D721Med (cell line): ENCODE data around the gene SPATA6L.

Source experiments
- DNase-seq: peaks from one replicate; pipeline ENCODE4 v3.0.0; 2011; ENCODE audit warnings: low spot score; ENCODE audit not compliant: insufficient read length
- FAIRE-seq: peaks from 2 replicates; lab custom pipeline; 2011; peaks lifted over from hg19 to GRCh38; lab: Jason Lieb, UNC
- TF ChIP-seq, protein P1 (sequence below): IDR thresholded peaks from 2 replicates; pipeline ENCODE4 v1.5.1; 2012; ENCODE audit warnings: mild to moderate bottlenecking, control low read depth; ENCODE audit not compliant: insufficient read depth; ENCODE audit errors: missing control alignments

Gene SPATA6L

DNA sequence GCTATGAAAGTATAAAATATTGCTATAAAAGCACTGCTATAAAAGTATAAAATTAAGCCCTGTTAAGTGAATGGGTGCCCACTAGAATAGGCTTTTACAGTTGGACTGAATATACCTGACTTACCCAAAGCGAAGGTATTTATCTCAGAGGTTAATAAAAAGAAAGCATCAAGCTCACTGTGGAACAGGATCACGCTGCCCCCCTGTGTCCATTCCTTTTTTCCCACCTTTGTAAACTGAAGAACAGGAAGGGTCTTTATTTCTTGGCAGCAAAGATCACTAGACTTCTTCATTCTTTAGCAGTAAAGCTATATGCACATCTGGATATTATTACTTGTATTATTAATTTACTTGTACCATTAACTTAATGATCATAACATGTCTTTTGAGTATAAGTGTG lies 26.3 kb downstream of the SPATA6L start:
- DNase-seq: no peak
- no peak for FAIRE-seq
- TF ChIP-seq, protein P1, sequence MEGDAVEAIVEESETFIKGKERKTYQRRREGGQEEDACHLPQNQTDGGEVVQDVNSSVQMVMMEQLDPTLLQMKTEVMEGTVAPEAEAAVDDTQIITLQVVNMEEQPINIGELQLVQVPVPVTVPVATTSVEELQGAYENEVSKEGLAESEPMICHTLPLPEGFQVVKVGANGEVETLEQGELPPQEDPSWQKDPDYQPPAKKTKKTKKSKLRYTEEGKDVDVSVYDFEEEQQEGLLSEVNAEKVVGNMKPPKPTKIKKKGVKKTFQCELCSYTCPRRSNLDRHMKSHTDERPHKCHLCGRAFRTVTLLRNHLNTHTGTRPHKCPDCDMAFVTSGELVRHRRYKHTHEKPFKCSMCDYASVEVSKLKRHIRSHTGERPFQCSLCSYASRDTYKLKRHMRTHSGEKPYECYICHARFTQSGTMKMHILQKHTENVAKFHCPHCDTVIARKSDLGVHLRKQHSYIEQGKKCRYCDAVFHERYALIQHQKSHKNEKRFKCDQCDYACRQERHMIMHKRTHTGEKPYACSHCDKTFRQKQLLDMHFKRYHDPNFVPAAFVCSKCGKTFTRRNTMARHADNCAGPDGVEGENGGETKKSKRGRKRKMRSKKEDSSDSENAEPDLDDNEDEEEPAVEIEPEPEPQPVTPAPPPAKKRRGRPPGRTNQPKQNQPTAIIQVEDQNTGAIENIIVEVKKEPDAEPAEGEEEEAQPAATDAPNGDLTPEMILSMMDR: peak; percentile 57

DNA sequence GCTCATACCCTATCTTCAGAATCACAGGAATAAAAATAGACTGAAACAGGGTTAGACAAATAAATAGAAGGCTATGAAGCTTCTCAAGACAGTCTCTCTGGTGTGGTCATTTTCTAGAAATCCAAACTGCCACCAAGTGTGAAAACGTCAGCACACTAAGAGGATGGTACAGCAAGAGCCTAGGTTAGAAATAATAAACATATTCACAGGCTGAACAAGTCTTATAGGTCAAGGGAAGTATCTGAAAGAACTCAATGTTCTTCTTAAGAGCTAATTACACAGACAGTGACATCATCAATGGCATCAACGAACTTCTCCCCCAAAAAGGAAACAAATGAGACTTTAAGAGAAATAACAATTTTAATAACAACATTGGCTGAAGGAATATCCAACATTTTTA lies 26.9 kb downstream of the SPATA6L start:
- DNase-seq: no peak
- TF ChIP-seq, protein P1: no peak
- FAIRE-seq: no peak

GRCh38 chr9:4638968-4639367 lies 27.3 kb downstream of the SPATA6L start:
- TF ChIP-seq, protein P1: no peak
- DNase-seq (no peak), FAIRE-seq (no peak)

- no peak for DNase-seq
- no peak for FAIRE-seq
- TF ChIP-seq, protein P1: no peak
Measured at GRCh38 chr9:4630836-4631235, 35.4 kb downstream of the SPATA6L start.

DNA sequence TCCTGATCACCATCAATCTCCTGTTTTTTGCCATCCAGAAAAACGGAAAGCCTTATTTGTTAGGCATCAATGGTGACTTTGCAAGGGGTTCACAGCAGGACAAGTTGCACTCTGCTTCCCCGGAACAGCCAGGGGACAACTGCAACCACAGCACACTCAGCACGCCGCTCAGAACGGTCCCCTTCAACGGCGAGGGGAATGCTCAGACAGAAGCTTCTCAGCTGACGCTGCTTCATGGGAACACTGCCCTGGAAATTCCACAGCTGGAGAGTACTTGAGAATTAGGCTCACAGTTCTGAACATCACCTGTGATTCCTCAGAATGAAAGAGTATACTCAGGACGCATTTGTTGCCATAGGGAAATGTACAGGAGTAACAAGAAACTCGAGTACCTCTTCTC lies 44.3 kb downstream of the SPATA6L start:
- DNase-seq (no peak), FAIRE-seq (no peak)
- TF ChIP-seq, protein P1: no peak

GRCh38 chr9:4620881-4621555 lies 45.3 kb downstream of the SPATA6L start:
- FAIRE-seq (no peak), DNase-seq (no peak)
- TF ChIP-seq, protein P1: no peak

GRCh38 chr9:4620057-4620765 lies 46.1 kb downstream of the SPATA6L start:
- TF ChIP-seq, protein P1: no peak
- DNase-seq (no peak), FAIRE-seq (no peak)
